Activated gamma-delta T cell treated with Interleukin-2 at 50 U/mL for 16 hours (primary cell): ENCODE results near the gene DKC1.

ENCODE experiments used
- DNase-seq: peaks from one replicate; pipeline ENCODE4 v3.0.0-alpha.2; 2020

The DKC1 gene

GRCh38 chrX:154762537-154763296 lies at the start of gene DKC1:
TSS of gene DKC1 (plus strand) at chrX:154762864. CDS start at chrX:154762966, 102 bp downstream.
- DNase-seq, result peak; percentile 92

- DNase-seq, result peak; percentile 54
Observed at GRCh38 chrX:154714925-154715324, 47.7 kb upstream of the DKC1 start.

- no peak for DNase-seq
Observed at GRCh38 chrX:154715825-154716224, 46.8 kb upstream of the DKC1 start.

GRCh38 chrX:154717824-154718223 lies 44.8 kb upstream of the DKC1 start:
- peak; percentile 28 for DNase-seq

GRCh38 chrX:154718616-154719015 lies 44.0 kb upstream of the DKC1 start:
- DNase-seq, result no peak

GRCh38 chrX:154719132-154719675 lies 43.5 kb upstream of the DKC1 start:
- peak; percentile 31 for DNase-seq

GRCh38 chrX:154720067-154720466 lies 42.6 kb upstream of the DKC1 start:
- DNase-seq, result no peak

- no peak for DNase-seq
Observed at GRCh38 chrX:154721155-154721554, 41.5 kb upstream of the DKC1 start.

GRCh38 chrX:154724993-154725756 lies 37.5 kb upstream of the DKC1 start:
- DNase-seq, result no peak

GRCh38 chrX:154727418-154727817 lies 35.2 kb upstream of the DKC1 start:
- no peak for DNase-seq

GRCh38 chrX:154727871-154728270 lies 34.8 kb upstream of the DKC1 start:
- no peak for DNase-seq

GRCh38 chrX:154728431-154729190 lies 34.1 kb upstream of the DKC1 start:
- no peak for DNase-seq

- DNase-seq, result no peak
Observed at GRCh38 chrX:154729439-154729838, 33.2 kb upstream of the DKC1 start.

- DNase-seq, result no peak
Observed at GRCh38 chrX:154730253-154730891, 32.3 kb upstream of the DKC1 start.

GRCh38 chrX:154731184-154731583 lies 31.5 kb upstream of the DKC1 start:
- peak; percentile 26 for DNase-seq

GRCh38 chrX:154731881-154732280 lies 30.8 kb upstream of the DKC1 start:
- no peak for DNase-seq

- DNase-seq, result no peak
Observed at GRCh38 chrX:154732421-154733065, 30.1 kb upstream of the DKC1 start.

GRCh38 chrX:154733066-154733425 lies 29.6 kb upstream of the DKC1 start:
- no peak for DNase-seq

GRCh38 chrX:154734061-154734781 lies 28.4 kb upstream of the DKC1 start:
- DNase-seq, result peak; percentile 31

- no peak for DNase-seq
Observed at GRCh38 chrX:154735695-154736393, 26.8 kb upstream of the DKC1 start.

- DNase-seq, result no peak
Observed at GRCh38 chrX:154737136-154737535, 25.5 kb upstream of the DKC1 start.
